ENCODE data around the gene SCLT1.
"Not testable (repeated sequence)": the region's sequence is repeated elsewhere in the genome, so short reads cannot be mapped to it uniquely, and the experiment has no call there.

The SCLT1 gene

DNA sequence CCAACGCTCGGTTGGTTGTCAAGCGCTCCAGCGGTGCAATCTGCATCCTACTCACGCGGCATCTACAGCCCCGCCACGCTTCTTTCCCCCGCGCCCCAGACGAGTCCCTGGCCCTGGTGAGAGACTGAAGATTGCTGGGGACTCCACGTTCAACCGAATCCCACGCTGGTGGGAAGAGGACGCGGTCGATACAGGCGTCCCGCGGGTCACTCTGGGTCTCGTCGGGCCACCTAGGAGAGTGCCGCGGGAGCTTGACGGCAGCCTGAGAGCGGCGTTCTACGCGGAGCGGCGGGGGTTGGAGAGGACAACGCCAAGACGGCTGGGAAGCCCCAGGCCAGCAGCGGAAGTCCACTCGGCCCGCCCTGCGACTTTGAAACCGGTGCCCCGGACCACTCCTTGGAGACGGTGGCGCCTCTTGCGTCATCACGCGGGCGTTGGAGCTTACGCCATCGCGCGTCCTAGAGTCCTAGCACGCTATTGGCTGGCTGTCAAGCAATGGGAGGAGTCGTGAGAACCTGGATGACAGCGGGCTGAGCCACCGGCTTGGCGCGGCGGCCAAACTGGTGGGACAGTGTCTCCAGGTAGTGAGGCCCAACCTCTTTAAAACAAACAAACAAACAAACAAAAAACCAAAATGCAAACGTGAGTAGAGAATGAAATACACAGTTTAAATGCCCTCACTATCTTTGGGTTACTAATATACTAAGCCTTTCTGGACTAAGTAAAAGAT is at the start of gene SCLT1:
TSS of gene SCLT1 (minus strand) at position 349 of the 730 bp plus-strand sequence. CDS start 436 bp downstream, outside the sequence.
- DNase-seq, result peak; percentile 94

DNA sequence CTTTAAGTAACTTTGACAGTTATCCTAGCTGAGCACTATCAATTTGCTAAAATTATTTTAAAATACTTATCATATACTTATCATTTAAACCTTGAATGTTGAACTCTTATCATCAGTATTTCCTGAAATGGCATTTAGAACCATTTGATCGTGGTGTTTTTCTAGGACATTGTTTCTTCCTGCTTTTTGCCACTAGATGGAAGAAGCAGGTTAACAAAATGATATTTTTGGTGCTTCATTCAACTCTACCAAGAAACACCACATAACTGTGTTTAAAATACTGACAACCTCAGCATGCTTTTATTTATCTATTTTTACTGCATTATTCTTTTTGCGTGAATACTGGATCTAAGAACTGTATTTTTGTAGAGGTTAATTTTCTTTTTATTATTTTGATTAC is 47.2 kb upstream of the SCLT1 start:
- DNase-seq, result no peak

DNA sequence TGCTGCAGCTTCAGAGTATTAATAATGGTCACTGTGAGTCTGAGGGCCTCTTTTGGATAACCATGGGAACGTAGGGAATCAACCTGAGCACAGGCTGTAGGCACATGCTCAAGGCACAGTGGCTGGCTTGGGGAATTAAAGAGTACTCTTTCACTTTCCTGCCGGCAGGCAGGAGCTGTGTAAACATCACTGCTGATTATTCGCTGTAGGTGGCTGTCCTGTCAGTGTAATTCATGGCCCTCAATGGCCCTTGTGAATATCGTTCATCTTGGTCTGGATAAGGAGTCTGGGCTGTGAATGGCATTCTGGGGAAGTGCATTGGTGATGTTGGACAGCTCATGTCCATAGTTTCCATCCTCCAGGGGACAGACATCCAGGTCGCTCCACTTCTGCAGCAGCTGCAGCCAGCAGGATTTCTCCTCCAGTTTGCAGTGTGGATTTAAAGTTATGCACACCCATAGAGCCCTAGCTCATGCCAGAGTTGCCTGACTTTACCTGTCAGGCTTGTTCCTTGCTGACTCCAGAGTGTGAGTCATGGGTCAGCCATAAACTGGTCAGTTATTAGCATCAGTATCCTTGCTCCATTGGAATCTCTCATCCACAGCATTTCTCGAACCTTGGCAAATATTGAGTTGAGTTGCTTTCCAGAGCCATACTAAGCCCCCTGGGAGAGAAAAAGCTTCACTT is 45.6 kb upstream of the SCLT1 start:
- DNase-seq, result no peak

DNA sequence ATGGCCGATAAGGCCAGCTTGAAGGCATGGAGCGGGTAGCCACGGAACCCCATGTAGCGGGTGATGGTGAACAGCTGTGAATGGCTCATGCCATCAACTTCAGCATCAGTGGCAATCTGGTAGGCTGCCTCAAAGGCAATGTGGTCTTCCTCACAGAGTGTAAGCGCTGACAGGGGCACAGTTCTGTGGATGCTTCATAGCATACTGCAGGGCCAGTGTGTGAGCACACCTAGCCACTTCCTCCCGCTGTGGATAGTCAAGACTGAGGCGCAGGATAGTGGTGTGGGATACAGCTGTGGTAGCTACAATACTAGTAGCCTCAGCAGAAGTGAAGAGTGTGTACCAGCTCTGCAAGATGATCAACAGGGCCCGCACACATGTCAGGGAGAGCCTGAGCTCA is 43.1 kb upstream of the SCLT1 start:
- no peak for DNase-seq

DNA sequence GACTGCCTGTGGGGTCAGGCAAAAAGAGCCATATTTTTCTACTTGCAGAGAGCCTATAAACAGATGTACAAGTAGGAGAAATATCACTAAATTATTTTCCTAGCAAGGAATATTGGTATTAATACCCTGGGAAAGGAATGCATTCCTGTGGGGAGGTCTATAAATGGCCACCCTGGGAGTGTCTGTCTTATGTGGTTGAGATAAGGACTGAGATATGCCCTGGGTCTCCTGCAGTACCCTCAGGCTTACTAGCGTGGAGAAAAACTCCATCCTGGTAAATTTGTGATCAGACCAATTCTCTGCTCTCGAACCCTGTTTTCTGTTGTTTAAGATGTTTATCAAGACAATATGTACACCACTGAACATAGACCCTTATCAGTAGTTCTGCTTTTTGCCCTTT is 38.0 kb upstream of the SCLT1 start:
- no peak for DNase-seq

DNA sequence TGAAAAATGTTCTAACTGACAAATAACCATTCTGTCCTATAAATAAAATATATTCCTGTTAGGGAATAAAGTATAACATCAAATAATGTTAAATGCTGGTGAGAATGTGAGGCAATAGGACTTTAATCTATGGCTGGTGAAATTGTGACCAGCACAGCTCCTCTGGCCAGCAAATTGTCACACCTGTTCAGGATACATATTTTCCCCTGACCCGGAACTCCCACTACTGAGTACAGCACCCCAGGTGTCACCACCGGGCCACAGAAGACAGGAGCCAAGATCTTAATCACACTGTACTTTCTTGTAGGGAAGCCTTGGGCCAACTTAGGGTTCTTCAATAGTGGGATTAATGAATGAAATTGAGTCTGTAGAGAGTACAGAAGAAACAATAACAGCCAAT is 35.8 kb upstream of the SCLT1 start:
- DNase-seq, result no peak

DNA sequence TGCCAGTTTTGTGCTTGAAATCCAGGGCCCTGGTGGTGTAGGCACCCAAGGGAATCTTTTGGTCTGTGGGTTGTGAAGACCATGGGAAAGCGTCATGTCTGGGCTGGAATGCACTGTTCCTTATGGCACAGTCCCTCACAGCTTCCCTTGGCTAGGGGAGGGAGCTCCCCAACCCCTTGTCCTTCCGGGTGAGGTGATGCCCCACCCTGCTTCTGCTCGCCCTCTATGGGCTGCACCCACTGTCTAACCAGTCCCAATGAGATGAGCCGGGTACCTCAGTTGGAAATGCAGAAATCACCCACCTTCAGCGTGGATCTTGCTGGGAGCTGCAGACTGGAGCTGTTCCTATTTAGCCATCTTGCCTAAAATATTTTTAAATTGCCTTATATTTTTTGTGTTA is 33.3 kb upstream of the SCLT1 start:
- DNase-seq, result not testable (repeated sequence)

DNA sequence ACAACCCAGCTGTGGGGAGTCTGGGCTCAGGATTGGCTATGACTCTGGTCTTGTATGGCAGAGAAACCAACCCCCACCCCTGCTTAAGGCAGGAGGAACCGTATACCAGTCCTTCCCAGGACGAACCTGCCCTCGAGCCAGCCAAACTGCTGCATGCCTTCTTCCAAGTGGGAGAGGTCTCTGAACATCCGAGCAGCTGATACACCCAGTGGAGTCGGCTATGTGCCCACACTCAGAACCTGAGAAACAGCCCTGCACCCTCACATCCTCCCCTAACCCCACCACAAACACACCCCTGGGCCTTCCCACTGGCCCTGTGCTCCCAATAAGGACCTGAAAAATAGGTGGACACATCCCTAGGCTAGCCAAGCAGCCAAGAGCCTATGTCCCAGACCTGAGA is 24.4 kb upstream of the SCLT1 start:
- DNase-seq, result no peak

DNA sequence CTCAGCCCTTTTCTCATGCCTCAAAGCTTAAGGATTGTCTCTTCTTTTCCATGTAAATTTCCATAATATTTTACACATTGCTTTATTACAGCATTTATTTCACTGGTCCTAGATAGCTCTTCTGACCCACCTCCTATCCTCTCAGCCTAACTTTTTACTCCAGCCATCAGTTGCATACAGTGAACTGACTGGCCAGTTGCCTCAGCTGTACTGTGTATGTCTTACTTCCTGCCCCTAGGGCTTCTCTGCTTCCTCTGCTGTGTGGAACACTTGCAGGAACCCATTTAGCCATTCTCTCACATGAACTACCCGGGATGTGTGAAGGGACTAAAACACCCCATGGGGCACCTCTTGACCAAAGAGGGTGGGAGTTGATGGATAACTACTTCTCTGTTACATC is 20.6 kb upstream of the SCLT1 start:
- DNase-seq, result no peak

DNA sequence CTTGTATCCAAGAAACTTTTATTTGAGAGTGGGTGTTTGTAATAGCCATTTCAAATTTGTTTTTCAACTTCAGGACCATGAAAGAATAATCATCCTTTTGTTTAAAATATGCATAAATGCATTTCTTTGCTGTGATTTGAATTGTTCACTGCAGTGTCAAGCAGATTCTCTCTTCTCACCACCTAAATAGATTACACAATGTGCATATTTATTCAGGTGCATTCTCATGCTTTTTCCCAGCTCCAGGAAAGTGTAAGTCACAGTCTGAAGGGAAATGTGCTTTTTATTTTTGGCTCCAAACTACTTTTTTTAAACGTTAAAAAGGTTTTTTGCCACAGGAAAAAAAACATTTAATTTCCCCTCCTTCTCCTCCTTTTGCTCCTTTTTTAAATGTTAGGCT is 20.1 kb upstream of the SCLT1 start:
- DNase-seq, result no peak

DNA sequence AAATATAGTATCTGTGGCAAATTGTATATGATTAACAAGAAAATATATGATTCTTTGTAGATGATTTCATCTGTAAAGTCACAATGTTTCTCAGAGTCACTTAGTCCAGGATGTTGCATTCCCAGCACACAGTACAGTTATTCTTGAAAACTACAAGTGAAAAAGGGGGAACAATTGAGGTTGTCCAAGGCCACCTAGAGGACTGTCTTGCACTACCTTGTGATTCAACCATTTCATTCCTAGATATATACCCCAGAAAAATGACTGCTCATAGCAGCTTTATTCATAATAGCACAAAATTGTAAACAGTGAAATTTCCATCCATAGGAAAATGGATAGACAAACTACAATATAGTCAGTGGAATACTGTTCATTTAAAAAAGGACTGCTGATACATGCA is 18.6 kb upstream of the SCLT1 start:
- DNase-seq, result no peak

DNA sequence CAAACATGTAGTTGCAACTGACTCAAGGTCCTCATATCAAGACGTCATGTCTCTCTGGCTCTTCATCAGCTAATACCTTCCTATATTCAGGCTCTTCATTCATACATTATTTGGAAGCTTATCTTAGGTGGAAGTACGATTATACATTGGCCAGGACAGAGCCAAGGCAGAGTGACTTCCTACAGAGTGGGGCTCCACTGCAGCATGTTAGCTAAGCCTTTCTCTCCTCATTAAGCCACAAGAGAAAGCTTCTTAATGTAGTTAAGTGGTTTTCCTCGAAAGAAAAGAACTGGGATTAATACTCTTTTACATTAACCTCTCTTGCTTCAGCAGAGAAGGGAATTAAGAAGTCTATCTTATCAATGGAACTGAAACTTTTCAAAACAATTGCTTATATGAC is 17.6 kb upstream of the SCLT1 start:
- no peak for DNase-seq

DNA sequence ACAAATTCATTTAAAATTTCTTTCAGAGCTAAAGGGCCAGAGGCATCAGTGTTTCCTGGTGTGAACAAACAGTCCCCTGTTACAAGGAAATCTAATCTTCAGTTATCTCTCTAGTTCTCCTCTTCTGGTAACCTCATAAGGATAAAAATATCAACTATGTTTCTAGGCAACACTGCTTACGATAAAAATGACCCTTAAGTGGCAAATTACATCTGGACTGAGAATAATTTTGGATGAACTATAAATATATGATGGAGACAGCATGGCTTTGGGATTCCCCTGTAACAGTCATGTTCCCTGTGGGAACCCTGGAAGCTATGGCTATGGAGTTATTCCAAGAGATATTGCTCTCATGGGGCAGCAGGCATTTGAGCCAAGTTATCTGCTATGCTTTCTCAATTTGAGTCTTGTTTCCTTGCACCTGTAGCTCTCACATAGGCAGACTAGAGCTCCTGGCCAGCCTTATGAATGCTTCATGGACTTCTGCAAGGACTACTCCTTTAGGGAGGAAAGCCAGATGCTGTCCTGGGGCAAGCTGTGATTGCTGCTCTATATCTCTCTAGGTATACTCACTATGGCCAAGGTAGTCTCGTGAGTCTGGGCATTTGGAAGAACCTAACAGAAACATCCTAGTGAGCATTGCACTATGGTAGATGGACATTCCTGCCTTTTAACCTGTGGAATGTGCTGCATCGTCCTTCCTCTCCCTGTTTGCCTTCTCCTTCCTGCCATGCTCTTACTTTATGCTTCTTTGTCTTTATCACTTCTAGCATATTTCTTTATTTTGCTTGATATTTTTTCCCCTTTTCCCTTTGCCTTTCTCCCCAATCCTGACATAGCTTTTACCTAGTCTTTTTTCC is 16.9 kb upstream of the SCLT1 start:
- no peak for DNase-seq

DNA sequence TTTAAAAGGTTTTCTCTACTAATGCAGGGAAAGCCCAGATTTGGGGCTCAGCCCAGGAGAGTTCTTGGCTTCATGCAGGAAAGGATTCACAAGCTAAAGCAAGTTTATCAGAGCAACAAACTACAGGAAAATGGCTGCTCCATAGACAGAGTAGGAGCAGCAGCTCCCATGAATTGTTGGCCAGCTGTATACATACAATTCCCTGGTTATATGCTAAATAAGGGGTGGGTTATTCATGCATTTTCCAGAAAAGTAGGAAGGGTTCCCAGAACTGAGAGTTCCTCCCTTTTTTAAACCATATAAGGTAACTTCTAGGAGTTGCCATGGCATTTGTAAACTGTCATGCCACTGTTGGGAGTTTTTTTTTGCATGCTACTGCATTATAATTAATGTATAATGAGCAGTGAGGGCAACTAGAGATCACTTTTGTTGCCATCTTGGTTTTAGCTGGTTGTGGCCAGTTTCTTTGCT is 5.2 kb upstream of the SCLT1 start:
- DNase-seq, result no peak

DNA sequence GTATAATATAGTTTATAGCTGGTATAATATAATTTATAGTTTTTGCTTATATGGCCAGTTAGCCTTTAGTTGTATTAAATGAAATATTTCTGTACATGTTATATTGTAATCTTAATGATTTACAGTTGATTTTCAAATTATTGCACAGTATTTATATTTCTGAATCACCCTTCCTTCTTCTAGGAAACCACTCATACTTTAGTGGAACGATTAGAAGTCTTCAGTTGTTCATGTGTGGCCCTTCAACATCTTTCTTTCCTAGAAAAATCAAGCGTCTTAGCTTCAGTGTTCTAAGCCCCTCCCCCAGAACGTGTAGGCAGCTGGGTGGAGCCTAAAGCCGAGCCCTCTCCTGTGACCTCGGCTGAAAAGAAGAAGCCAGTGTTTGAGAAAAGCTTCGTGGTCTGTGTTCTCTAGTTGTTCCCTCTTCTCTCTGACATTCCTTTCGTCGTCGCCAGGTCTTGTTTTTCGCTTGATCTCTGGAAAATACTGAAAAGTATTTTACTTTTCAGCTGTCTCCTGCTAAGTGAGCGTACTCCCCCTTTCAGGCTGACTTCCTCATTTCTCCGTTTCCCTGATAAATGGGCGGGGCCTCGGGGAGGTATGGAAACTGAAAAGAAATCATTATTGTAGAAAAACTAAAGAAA is 2.6 kb upstream of the SCLT1 start, which contains the start of gene C4orf33:
TSS of gene C4orf33 (plus strand) at position 342 of the 644 bp plus-strand sequence. CDS start 6,459 bp downstream, outside the sequence.
- peak; percentile 82 for DNase-seq

DNA sequence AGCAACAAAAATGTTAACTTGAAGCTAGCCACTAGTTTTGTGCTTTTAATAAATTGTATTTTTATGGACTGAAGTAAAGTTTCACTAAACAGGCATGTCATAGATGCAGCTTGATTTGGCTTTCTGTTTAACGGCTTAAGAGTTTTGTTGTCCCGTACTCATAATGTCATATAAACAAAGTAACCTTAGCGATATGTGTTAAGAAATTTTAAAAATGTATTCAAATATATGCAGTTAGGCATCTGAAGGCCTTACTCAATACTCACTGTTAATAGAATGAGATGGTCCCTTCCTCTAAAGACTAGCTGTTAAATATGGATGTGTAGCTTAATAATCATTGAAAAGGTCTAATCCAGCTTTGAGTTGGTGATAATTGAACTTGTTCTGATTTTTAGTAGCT is 1.0 kb upstream of the SCLT1 start:
- DNase-seq, result no peak

DNA sequence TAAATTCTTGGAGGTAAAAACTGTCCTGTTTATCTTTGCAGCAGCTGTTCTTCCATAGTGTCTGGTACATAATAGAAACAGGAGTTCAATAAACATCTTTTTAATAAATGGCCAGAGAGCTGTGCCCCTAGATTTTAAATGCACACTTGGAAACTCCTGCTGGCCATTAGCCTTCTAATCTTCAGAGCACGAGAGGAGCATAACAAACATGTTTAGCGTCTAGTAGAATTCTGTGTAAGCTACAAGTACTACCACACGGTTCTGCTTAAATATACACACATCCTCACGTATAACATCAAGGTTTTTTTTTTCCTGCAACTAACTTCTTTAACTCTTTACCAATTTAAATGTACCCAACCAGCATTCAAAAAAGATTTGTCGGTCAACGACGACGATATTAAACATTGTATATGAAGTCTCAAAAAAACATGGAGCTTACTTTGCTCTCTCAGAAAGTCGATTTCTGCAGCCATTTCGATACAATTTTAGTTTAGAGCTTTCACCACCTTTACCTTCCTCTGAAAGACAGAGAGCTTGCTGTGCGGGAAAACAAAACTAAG is 628 bp downstream of the SCLT1 start:
- no peak for DNase-seq

DNA sequence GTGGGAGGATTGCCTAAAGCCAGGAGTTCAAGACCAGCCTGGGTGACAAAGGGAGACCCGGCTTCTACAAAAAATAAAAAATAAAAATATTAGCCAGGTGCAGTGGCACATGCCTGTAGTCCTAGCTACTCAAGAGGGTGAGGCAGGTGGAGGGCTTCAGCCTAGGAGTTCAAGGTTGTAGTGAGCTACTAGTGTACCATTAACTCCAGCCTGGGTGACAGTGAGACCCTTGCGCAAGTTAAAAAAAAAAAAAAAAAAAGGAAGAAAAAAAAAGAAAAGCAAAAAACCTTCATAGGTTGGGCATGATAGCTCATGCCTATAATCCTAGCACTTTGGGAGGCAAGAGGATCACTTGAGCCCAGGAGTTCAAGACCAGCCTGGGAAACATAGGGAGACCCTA is 5.8 kb downstream of the SCLT1 start:
- no peak for DNase-seq

DNA sequence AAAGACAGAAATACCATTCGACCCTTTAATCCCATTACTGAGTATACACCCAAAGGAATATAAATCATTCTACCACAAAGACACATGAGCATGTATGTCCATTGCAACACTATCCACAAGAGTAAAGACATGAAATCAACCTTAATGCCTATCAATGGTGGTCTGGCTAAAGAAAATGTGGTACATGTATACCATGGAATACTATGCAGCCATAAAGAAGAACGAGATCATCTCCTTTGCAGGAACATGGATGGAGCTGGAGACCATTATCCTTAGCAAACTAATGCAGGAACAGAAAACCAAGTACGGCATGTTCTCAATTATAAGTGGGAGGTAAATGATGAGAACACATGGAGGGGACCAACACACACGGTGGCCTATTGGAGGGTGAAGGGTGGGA is 7.9 kb downstream of the SCLT1 start:
- DNase-seq, result no peak

DNA sequence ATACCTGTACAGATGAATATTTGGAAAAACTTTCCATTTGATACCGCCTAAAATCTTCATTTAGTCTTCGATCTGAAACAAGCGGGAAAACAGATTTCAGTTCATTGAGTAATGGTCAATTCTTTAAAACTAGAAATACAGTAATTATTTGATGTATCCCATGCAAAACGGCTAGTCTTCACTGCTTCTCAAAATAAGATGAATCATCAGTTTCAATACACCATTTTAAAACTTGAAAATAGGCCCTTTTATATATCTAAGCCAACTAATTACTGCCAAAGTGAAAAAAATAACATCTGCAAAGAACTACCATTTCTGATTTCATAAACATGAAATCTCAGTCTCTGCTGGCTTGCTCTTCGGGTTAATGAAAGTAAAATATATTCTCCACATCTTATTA is 11.0 kb downstream of the SCLT1 start:
- no peak for DNase-seq

DNA sequence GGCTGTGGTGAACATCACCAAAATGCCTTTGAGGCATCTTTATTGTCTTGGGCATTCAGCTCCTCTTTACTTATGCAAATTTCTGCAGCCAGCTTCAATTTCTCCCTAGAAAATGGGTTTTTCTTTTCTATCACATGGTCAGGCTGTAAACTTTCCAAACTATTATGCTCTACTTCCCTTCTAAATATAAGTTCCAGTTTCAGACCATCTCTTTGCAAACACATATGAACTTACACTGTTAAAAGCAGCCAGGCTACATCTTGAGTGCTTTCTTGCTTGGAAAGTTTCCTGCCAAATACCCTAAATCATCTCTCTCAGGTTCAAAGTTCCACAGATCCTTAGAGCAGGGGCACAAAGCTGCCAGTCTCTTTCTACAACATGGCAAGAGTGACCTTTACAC is 13.2 kb downstream of the SCLT1 start:
- DNase-seq, result no peak

DNA sequence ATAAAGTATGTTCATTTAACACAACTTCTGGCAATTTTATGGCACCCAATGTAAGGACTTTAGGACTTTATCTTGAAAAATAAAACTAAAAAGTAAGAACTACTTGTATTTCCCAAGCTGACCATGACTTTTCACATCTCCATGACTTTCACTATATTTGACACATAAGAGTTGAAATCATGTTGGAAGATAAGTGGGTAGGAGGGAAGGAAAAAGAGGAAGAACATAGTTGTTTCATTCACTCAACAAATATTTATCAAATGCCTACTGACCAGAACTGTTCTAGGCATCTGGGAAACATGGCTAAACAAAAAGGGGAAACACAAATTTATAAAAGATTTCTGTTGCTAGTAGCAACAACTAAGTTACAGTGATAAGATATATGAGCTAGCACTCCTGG is 16.0 kb downstream of the SCLT1 start:
- no peak for DNase-seq

DNA sequence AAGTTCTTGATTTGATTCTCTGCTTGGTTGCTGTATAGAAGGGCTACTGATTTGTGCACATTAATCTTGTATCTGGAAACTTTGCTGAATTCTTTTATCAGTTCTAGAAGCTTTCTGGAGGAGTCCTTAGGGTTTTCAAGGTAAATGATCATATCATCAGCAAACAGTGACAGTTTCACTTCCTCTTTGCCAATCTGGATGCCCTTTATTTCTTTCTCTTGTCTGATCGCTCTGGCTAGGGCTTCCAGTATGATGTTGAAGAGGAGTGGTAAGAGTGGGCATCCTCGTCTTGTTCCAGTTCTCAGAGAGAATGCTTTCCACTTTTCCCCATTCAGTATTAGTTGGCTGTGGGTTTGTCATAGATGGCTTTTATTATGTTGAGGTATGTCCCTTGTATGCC is 23.8 kb downstream of the SCLT1 start:
- DNase-seq, result not testable (repeated sequence)

All from CD4-positive, alpha-beta T cell treated with Interleukin-4 for 4 hours (primary cell).